Naive thymus-derived CD8-positive, alpha-beta T cell (primary cell): Measurements from ENCODE around the gene MRPL14. TPM values are rescaled to one million over a fixed set of nuclear protein-coding genes. Genes with fewer than 3 reads are reported as not detected.
A peak's percentile ranks its signal among the peaks of the same experiment; 100 is the strongest.
"Not testable (repeated sequence)": the region's sequence is repeated elsewhere in the genome, so short reads cannot be mapped to it uniquely, and the experiment has no call there.

Experiments
- ATAC-seq, 2 donors: fragments of 150-1000 bp; cut with Tn5 transposase in 1 of 2; sonication (Bioruptor Pico), chemical (Tn5 transposase) in 1 of 2; 1 replicate in 1 of 2; 2 replicates in 1 of 2; pipeline ENCODE4 v1.10.0; 2021; ENCODE audit warnings: mild to moderate bottlenecking in 2 of 2, moderate library complexity in 2 of 2
- POLR2A ChIA-PET: fragments of 350-600 bp; sonication (Branson Sonifier 250); formaldehyde crosslinking; loops from one replicate; lab custom pipeline; 2021; ENCODE audit warnings: antibody characterized with exemption; lab: Charles Lee
- DNase-seq, 10 donors: peaks; one replicate each; pipeline versions ENCODE4 v3.0.0 to v3.0.0-alpha.2; 2020 to 2022
- H3K27ac Mint-ChIP-seq, 10 donors: one replicate each; pipeline ENCODE4 v1.8.0; 2020 to 2022; ENCODE audit warnings: mild to moderate bottlenecking in 10 of 10, mixed read lengths in 10 of 10, moderate library complexity in 4 of 10, inconsistent platforms in 1 of 10
- H3K27me3 Mint-ChIP-seq, 5 donors: one replicate each; pipeline ENCODE4 v1.8.0; 2021 to 2022; ENCODE audit warnings: mixed read lengths in 5 of 5
- H3K36me3 Mint-ChIP-seq, 3 donors: one replicate each; pipeline ENCODE4 v1.8.0; 2020 to 2022; ENCODE audit warnings: mixed read lengths in 3 of 3, mild to moderate bottlenecking in 2 of 3, inconsistent platforms in 1 of 3
- H3K4me1 Mint-ChIP-seq, 4 donors: one replicate each; pipeline ENCODE4 v1.8.0; 2021 to 2022; ENCODE audit warnings: mixed read lengths in 4 of 4
- H3K4me3 Mint-ChIP-seq, 10 donors: one replicate each; pipeline ENCODE4 v1.8.0; 2020 to 2022; ENCODE audit warnings: mild to moderate bottlenecking in 10 of 10, mixed read lengths in 10 of 10, moderate library complexity in 6 of 10, inconsistent platforms in 1 of 10
- H3K9me3 Mint-ChIP-seq, 9 donors: one replicate each; pipeline ENCODE4 v1.8.0; 2020 to 2022; ENCODE audit warnings: mixed read lengths in 9 of 9, mild to moderate bottlenecking in 3 of 9, inconsistent platforms in 1 of 9, moderate library complexity in 1 of 9
- polyA plus RNA-seq, 3 donors: library from polyadenylated mRNA; unstranded; fragments of 300-500 nt; fragmentation: Illumina TruSeq; gene quantifications; one replicate each; pipeline ENCODE4 v1.2.3, GENCODE V29; 2021
- total RNA-seq, 8 experiments: library from RNA in 2 of 8; stranded (reverse) in 2 of 8; gene quantifications; one replicate each; pipeline ENCODE4 v1.2.3 and lab custom pipeline; 2021 to 2026

Gene MRPL14
- total and polyA plus RNA-seq, 5 experiments from 2014 or later = 17.0 to 89.3 (median 76.5) TPM

- H3K4me1 Mint-ChIP-seq = peaks cover 4 to 10% (median 7%) of the 10 kb centered on the region in 4 donors
- no peak overlapping the region for H3K4me3 Mint-ChIP-seq
- H3K27ac Mint-ChIP-seq = peak overlapping the region in 1 of 10 donors; percentile 44
- ATAC-seq (no peak), DNase-seq (peak in 1 of 10 donors; percentile 32)
- no peaks in the 10 kb centered on the region for H3K27me3 Mint-ChIP-seq
- H3K9me3 Mint-ChIP-seq = no peaks in the 10 kb centered on the region
- peaks cover 0 to 55% (median 0%) of the 10 kb centered on the region in 3 donors for H3K36me3 Mint-ChIP-seq
- POLR2A ChIA-PET = no interaction called here
Measured at GRCh38 chr6:44147256-44147655, 20.0 kb upstream of the MRPL14 start.

DNA sequence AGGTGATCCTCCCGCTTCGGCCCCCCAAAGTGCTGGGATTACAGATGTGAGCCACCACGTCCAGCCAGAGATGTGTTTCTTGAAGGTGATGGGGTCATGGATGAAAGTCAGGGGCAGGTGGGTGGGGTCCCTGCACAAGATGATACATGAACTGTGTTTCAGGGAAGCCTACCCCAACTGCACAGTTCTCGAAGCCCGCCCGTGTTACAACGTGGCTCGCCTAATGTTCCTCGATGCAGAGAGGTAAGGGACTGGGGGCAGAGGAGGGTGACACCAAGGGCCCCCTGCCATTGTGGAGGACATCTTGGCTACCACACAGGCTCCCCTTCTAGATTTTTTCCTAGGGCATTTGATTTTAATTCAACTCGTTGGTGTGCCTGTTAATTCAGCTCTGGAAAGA is 19.4 kb upstream of the MRPL14 start:
- no peak for ATAC-seq
- peak in 1 of 10 donors; percentile 42 for DNase-seq
- Mint-ChIP-seq H3K27ac (no peak overlapping the region), H3K27me3 (no peaks in the 10 kb centered on the region), H3K4me3 (no peak overlapping the region), H3K36me3 (peaks cover 0 to 56% (median 0%) of the 10 kb centered on the region in 3 donors), H3K9me3 (no peaks in the 10 kb centered on the region), H3K4me1 (peaks cover 3 to 6% (median 5%) of the 10 kb centered on the region in 4 donors)
- POLR2A ChIA-PET = no interaction called here

- Mint-ChIP-seq H3K4me1 (peaks cover 0 to 1% (median 0%) of the 10 kb centered on the region in 4 donors), H3K27ac (peak overlapping the region in 3 of 10 donors; percentile 3 to 62 (median 60)), H3K9me3 (no peaks in the 10 kb centered on the region), H3K36me3 (peaks cover 0 to 62% (median 0%) of the 10 kb centered on the region in 3 donors), H3K4me3 (no peak overlapping the region), H3K27me3 (no peaks in the 10 kb centered on the region)
- no peak for DNase-seq
- ATAC-seq = no peak
- POLR2A ChIA-PET = interaction anchor here (0.6 kb wide), 1 partner anchor 501 kb away, joined by 3 read pairs; the partner anchor contains the start of gene RSPH9
Measured at GRCh38 chr6:44145839-44146238, 18.6 kb upstream of the MRPL14 start.

- peaks cover 0 to 65% (median 6%) of the 10 kb centered on the region in 3 donors for H3K36me3 Mint-ChIP-seq
- H3K27me3 Mint-ChIP-seq, DNase-seq, H3K4me1 Mint-ChIP-seq, POLR2A ChIA-PET, H3K9me3 Mint-ChIP-seq, H3K27ac Mint-ChIP-seq, H3K4me3 Mint-ChIP-seq, ATAC-seq: not testable (repeated sequence)
Measured at GRCh38 chr6:44144536-44144935, 17.3 kb upstream of the MRPL14 start.

DNA sequence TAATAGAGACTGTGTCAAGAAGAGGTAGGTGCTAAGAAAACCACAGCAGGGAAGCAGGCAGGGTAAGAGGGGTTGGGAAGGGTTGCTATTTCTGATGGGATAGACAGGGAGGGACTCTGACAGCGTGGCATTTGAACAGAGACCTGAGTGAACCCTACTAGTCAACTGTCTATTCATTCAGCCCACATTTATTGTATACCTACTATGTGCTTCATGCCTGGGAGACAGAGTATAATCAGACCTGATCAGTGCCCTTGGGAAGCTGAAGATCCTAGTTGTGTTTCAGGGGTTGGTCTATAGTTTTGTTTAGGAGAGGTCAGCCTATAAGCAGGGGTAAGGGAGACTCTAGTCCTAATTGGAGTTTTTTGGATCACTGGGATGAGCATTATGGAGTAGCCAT is 16.5 kb upstream of the MRPL14 start:
- peaks cover 0 to 63% (median 6%) of the 10 kb centered on the region in 3 donors for H3K36me3 Mint-ChIP-seq
- POLR2A ChIA-PET = interaction anchor here (0.5 kb wide), 1 partner anchor 1944 kb away, joined by 11 read pairs; no protein-coding TSS in a partner anchor
- no peaks in the 10 kb centered on the region for H3K9me3 Mint-ChIP-seq
- H3K27ac Mint-ChIP-seq = peak overlapping the region in 5 of 10 donors; percentile 18 to 61 (median 55)
- H3K27me3 Mint-ChIP-seq = no peaks in the 10 kb centered on the region
- H3K4me1 Mint-ChIP-seq = peaks cover 0 to 2% (median 0%) of the 10 kb centered on the region in 4 donors
- DNase-seq (peak in 1 of 10 donors; percentile 21), ATAC-seq (no peak)
- H3K4me3 Mint-ChIP-seq = no peak overlapping the region

- ATAC-seq (no peak), DNase-seq (peak in 1 of 10 donors; percentile 34)
- peaks cover 0 to 2% (median 0%) of the 10 kb centered on the region in 4 donors for H3K4me1 Mint-ChIP-seq
- H3K27ac Mint-ChIP-seq = peak overlapping the region in 2 of 10 donors; percentile 51 to 61
- POLR2A ChIA-PET = no interaction called here
- no peak overlapping the region for H3K4me3 Mint-ChIP-seq
- H3K36me3 Mint-ChIP-seq = peaks cover 0 to 61% (median 8%) of the 10 kb centered on the region in 3 donors
- H3K9me3 Mint-ChIP-seq = no peaks in the 10 kb centered on the region
- H3K27me3 Mint-ChIP-seq = no peaks in the 10 kb centered on the region
Measured at GRCh38 chr6:44142835-44143234, 15.6 kb upstream of the MRPL14 start.

DNA sequence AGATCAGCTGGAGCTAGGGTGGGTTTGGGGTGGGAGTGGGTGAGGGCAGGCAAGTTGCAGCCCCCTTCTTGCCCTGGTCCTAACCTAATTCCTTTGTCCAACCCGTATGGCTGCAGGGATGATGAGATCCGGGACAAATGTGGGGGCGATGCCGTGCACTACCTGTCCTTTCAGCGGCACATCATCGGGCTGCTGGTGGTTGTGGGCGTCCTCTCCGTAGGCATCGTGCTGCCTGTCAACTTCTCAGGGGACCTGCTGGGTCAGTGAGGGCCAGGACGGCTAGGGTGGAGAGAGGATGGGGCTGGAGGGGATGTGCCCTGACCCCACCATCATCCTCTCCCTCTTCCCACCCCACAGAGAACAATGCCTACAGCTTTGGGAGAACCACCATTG is 12.1 kb upstream of the MRPL14 start:
- no peaks in the 10 kb centered on the region for H3K27me3 Mint-ChIP-seq
- POLR2A ChIA-PET = no interaction called here

GRCh38 chr6:44138717-44139350 is 11.6 kb upstream of the MRPL14 start:
- ATAC-seq (no peak), DNase-seq (peak in 1 of 10 donors; percentile 36)

More for the DNA sequence above, 12.1 kb upstream of the MRPL14 start:
- Mint-ChIP-seq H3K36me3 (peaks cover 0 to 48% (median 12%) of the 10 kb centered on the region in 3 donors), H3K4me3 (no peak overlapping the region), H3K4me1 (peaks cover 0 to 8% (median 1%) of the 10 kb centered on the region in 4 donors), H3K27ac (peak overlapping the region in 2 of 10 donors; percentile 14 to 75), H3K9me3 (no peaks in the 10 kb centered on the region)
- DNase-seq (no peak), ATAC-seq (no peak)

GRCh38 chr6:44135875-44136274 is 8.6 kb upstream of the MRPL14 start:
- Mint-ChIP-seq H3K4me1 (peaks cover 4 to 27% (median 15%) of the 10 kb centered on the region in 4 donors), H3K36me3 (peaks cover 0 to 28% (median 12%) of the 10 kb centered on the region in 3 donors), H3K27me3 (no peaks in the 10 kb centered on the region), H3K4me3 (no peak overlapping the region), H3K9me3 (no peaks in the 10 kb centered on the region), H3K27ac (peak overlapping the region in 2 of 10 donors; percentile 56 to 63)
- ATAC-seq (no peak), DNase-seq (no peak)
- POLR2A ChIA-PET = no interaction called here

More at GRCh38 chr6:44138717-44139350, 11.6 kb upstream of the MRPL14 start:
- no peaks in the 10 kb centered on the region for H3K27me3 Mint-ChIP-seq
- no peaks in the 10 kb centered on the region for H3K9me3 Mint-ChIP-seq
- no peak overlapping the region for H3K4me3 Mint-ChIP-seq
- no peak overlapping the region for H3K27ac Mint-ChIP-seq
- H3K36me3 Mint-ChIP-seq = peaks cover 0 to 44% (median 12%) of the 10 kb centered on the region in 3 donors
- H3K4me1 Mint-ChIP-seq = peaks cover 0 to 8% (median 3%) of the 10 kb centered on the region in 4 donors
- POLR2A ChIA-PET = no interaction called here

GRCh38 chr6:44135173-44135758 is 8.0 kb upstream of the MRPL14 start:
- peak overlapping the region in 2 of 10 donors; percentile 63 to 66 for H3K27ac Mint-ChIP-seq
- no peaks in the 10 kb centered on the region for H3K9me3 Mint-ChIP-seq
- peaks cover 4 to 27% (median 16%) of the 10 kb centered on the region in 4 donors for H3K4me1 Mint-ChIP-seq
- ATAC-seq (no peak), DNase-seq (peak in 1 of 10 donors; percentile 40)
- H3K27me3 Mint-ChIP-seq = no peaks in the 10 kb centered on the region
- H3K4me3 Mint-ChIP-seq = no peak overlapping the region
- POLR2A ChIA-PET = no interaction called here
- H3K36me3 Mint-ChIP-seq = peaks cover 0 to 22% (median 7%) of the 10 kb centered on the region in 3 donors

- Mint-ChIP-seq H3K4me3 (no peak overlapping the region), H3K27ac (peak overlapping the region in 2 of 10 donors; percentile 22 to 57), H3K9me3 (no peaks in the 10 kb centered on the region), H3K27me3 (no peaks in the 10 kb centered on the region), H3K36me3 (peaks cover 0 to 13% (median 6%) of the 10 kb centered on the region in 3 donors), H3K4me1 (peaks cover 9 to 34% (median 19%) of the 10 kb centered on the region in 4 donors)
- no peak for ATAC-seq
- peak in 1 of 10 donors; percentile 27 for DNase-seq
- POLR2A ChIA-PET = interaction anchor here (0.6 kb wide), 1 partner anchor 111 kb away, joined by 5 read pairs; no protein-coding TSS in a partner anchor
Measured at GRCh38 chr6:44133981-44134711, 6.9 kb upstream of the MRPL14 start.
